Adrenal gland (tissue), 5 donors: ENCODE data around the gene CMIP.

Source experiments
- POLR2A ChIP-seq, 2 donors: fragments of 450-650 bp; IDR thresholded peaks; one replicate each; pipeline ENCODE4 v1.6.1; 2017; ENCODE audit warnings: antibody characterized with exemption in 2 of 2, mild to moderate bottlenecking in 2 of 2, moderate library complexity in 1 of 2
- TF ChIP-seq, protein P1 (sequence below), 6 experiments: fragments of 450-650 bp in 4 of 6; fragments of 200-600 bp in 2 of 6; sonication (generic) in 1 of 6; IDR thresholded peaks; 1 replicate in 5 of 6; 2 replicates in 1 of 6; pipeline versions ENCODE4 v1.5.1 to v1.8.0; 2016 to 2021; ENCODE audit warnings: antibody characterized with exemption in 6 of 6, mild to moderate bottlenecking in 2 of 6, moderate library complexity in 1 of 6
- donor health status: DM: no; HTN: no; CAD: no.

DNA sequence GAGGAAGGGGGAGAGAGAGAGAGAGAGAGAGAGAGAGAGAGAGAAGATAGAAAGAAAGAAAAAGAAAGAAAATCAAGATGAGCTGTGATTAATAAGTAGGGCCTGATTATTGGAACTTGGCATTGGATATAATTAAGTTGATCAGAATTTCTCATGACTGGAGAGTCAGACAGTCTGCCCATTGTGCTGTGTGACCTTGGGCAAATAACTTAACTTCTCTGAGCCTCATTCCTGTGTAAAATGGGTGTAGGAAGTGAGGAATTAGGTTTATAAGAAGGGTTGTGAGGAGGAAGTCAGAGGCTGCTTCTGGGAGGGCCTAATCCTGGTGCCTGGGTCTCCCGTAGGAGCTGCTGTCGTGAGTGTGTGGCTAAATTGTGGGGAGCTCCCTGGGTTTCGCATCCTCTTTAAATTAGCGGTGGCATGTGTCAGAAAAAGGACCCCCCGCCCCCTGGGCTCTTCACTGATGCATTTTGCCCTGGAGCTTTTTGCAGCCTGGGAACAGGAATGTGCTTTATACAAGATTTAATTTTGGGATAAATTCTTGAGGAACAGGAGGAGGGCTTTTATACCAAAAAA, 76.0 kb downstream of the CMIP start:
- TF ChIP-seq POLR2A (IDR thresholded peaks at IDR 0.05) = no peak
- TF ChIP-seq, protein P1, sequence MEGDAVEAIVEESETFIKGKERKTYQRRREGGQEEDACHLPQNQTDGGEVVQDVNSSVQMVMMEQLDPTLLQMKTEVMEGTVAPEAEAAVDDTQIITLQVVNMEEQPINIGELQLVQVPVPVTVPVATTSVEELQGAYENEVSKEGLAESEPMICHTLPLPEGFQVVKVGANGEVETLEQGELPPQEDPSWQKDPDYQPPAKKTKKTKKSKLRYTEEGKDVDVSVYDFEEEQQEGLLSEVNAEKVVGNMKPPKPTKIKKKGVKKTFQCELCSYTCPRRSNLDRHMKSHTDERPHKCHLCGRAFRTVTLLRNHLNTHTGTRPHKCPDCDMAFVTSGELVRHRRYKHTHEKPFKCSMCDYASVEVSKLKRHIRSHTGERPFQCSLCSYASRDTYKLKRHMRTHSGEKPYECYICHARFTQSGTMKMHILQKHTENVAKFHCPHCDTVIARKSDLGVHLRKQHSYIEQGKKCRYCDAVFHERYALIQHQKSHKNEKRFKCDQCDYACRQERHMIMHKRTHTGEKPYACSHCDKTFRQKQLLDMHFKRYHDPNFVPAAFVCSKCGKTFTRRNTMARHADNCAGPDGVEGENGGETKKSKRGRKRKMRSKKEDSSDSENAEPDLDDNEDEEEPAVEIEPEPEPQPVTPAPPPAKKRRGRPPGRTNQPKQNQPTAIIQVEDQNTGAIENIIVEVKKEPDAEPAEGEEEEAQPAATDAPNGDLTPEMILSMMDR (IDR thresholded peaks at IDR 0.05) = no peak
